Caco-2 (cell line): ENCODE data around the gene GLRA3. TPM values are rescaled to one million over a fixed set of nuclear protein-coding genes. Genes with fewer than 3 reads are reported as not detected.

ENCODE experiments used
- BruUV-seq: library from RNA; stranded (reverse); fragments of 400-500 nt; replicated peaks from 2 replicates; lab custom pipeline; 2021; lab: Mats Ljungman, UMichigan
- CTCF ChIA-PET: fragments of 300-600 bp; sonication (Branson Sonifier 250); formaldehyde crosslinking; loops from one replicate; lab custom pipeline; 2022; ENCODE audit warnings: antibody characterized with exemption; lab: Charles Lee
- POLR2A ChIA-PET: fragments of 300-600 bp; sonication (Branson Sonifier 250); formaldehyde crosslinking; loops from one replicate; lab custom pipeline; 2022; ENCODE audit warnings: antibody characterized with exemption; lab: Charles Lee
- DNase-seq, 2 experiments: peaks; one replicate each; pipeline versions ENCODE4 v3.0.0 to v3.0.0-alpha.2; 2020 to 2022
- H3K27me3 ChIP-seq: replicated peaks from 2 replicates; pipeline ENCODE4 v1.6.0; 2011; ENCODE audit warnings: low read length; ENCODE audit not compliant: control insufficient read depth, insufficient read depth
- H3K36me3 ChIP-seq: 2 replicates; pipeline ENCODE4 v1.5.1; 2011; ENCODE audit warnings: low read length; ENCODE audit not compliant: control insufficient read depth, insufficient read depth
- H3K4me1 ChIP-seq: fragments of 250-450 bp; sonication (Bioruptor Pico); 2 replicates; pipeline ENCODE4 v1.5.1; 2020; ENCODE audit warnings: mild to moderate bottlenecking
- H3K4me3 ChIP-seq: 2 replicates; pipeline ENCODE4 v1.5.1; 2011; ENCODE audit warnings: low read depth, mild to moderate bottlenecking, control low read depth, low read length
- H3K9me3 ChIP-seq: fragments of 250-450 bp; sonication (Bioruptor Pico); 2 replicates; pipeline ENCODE4 v1.5.1; 2020; ENCODE audit warnings: mild to moderate bottlenecking, moderate library complexity
- H3K27ac Mint-ChIP-seq: one replicate; pipeline ENCODE4 v1.8.0; 2022; ENCODE audit warnings: mixed read lengths; ENCODE audit not compliant: unreplicated experiment
- H3K27me3 Mint-ChIP-seq: one replicate; pipeline ENCODE4 v1.8.0; 2022; ENCODE audit warnings: mixed read lengths; ENCODE audit not compliant: insufficient read depth, unreplicated experiment
- H3K36me3 Mint-ChIP-seq: one replicate; pipeline ENCODE4 v1.8.0; 2022; ENCODE audit warnings: mild to moderate bottlenecking, mixed read lengths; ENCODE audit not compliant: insufficient read depth, unreplicated experiment
- H3K4me1 Mint-ChIP-seq: one replicate; pipeline ENCODE4 v1.8.0; 2022; ENCODE audit warnings: low read depth, mixed read lengths; ENCODE audit not compliant: unreplicated experiment
- H3K4me3 Mint-ChIP-seq: one replicate; pipeline ENCODE4 v1.8.0; 2022; ENCODE audit warnings: mild to moderate bottlenecking, moderate library complexity, mixed read lengths; ENCODE audit not compliant: unreplicated experiment
- H3K9me3 Mint-ChIP-seq: one replicate; pipeline ENCODE4 v1.8.0; 2022; ENCODE audit warnings: mixed read lengths; ENCODE audit not compliant: unreplicated experiment
- CTCF ChIP-seq, 2 experiments: fragments of 200-600 bp in 1 of 2; IDR thresholded peaks; 1 replicate in 1 of 2; 2 replicates in 1 of 2; pipeline versions ENCODE4 v1.5.1 to v1.8.0; 2011 to 2022; ENCODE audit warnings: antibody characterized with exemption in 1 of 2, control low read depth in 1 of 2, inconsistent platforms in 1 of 2, low read depth in 1 of 2, low read length in 1 of 2, mild to moderate bottlenecking in 1 of 2, moderate library complexity in 1 of 2; ENCODE audit not compliant: insufficient read depth in 1 of 2, severe bottlenecking in 1 of 2, unreplicated experiment in 1 of 2
- intact Hi-C: fragments of 100-400 bp; cut with micrococcal nuclease; formaldehyde crosslinking; loops from one replicate; pipeline ENCODE4 v1.10.0; 2022; ENCODE audit not compliant: unreplicated experiment
- total RNA-seq: library from RNA; stranded (reverse); gene quantifications from 2 replicates; pipeline ENCODE4 v1.2.3, GENCODE V29; 2022

Gene GLRA3
- total RNA-seq, 1 experiment from 2014 or later = not detected

DNA sequence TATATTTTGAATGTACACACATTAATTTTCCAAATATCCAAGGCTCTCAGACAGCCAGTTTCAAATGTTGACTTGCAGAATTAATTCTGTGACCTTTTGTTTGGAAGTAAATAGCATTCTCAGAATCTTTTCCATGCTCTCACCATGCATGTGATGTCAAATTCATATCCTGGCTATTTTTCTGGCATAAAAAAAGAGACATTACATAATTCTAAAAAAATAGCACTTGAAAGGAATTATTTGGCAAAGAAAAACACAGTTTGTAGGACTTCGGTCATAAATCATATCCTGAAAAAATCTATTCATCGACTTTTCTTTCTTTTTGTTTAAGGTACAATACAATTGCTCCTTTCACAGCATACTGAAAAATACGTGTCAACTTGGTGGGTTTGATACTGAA is 111.2 kb downstream of the GLRA3 start:
- Mint-ChIP-seq H3K27me3 (no peaks in the 10 kb centered on the region), H3K36me3 (no peaks in the 10 kb centered on the region), H3K9me3 (no peaks in the 10 kb centered on the region), H3K4me3 (no peak overlapping the region), H3K27ac (no peak overlapping the region), H3K4me1 (peaks cover 8% of the 10 kb centered on the region)
- POLR2A ChIA-PET = no interaction called here
- Histone ChIP-seq H3K4me3 (no peak overlapping the region), H3K27me3 (no peaks in the 10 kb centered on the region; the same call in 1 of the 2 replicates), H3K9me3 (no peaks in the 10 kb centered on the region), H3K36me3 (no peaks in the 10 kb centered on the region), H3K4me1 (0 out of 2 replicates have a peak, but pooled peaks cover 4% of the 10 kb centered on the region)
- intact Hi-C loops = no loop called here
- TF ChIP-seq CTCF (IDR thresholded peaks at IDR 0.05; ENCODE audit: insufficient read depth in 1 of 2, low read depth in 1 of 2, low read length in 1 of 2, severe bottlenecking in 1 of 2, unreplicated experiment in 1 of 2) = no peak
- CTCF ChIA-PET = no interaction called here
- no TSS peak for BruUV-seq
- DNase-seq = no peak

DNA sequence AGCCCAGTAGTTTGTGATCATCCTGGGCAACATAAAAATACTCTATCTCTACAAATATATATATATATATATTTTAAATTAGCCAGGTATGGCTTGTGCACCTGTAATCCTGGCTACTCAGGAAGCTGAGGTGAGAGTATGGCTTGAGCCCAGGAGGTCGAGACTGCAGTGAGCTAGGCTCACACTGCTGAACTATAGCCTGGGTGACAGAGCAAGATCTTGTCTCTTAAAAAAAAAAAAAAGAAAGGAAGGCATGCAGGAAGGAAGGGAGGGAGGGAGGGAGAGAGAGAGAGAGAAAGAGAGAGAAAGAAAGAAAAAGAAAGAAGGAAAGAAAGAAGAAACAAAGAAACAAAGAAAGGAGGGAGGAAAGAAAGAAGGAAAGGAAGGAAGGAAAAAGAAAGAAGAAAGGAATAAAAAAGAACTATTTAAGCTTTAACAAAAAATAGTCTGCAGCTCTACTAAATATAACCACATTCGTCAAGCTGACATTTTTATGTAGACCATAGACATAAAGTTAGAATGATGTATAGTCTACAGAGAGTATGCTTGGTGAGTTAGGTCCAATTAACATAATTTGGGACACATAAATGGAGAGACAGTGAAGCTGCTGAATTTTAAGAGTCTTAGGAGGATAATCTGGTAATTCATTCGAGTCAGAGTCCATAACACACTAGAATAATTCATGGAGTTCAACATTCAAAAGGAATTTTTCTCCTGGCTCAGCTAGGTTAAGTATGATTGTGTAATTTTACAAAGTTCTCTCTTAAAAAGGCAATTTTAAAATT is 111.9 kb downstream of the GLRA3 start:
- ChIA-PET CTCF (no interaction called here), POLR2A (interaction anchor here (0.6 kb wide), 1 partner anchor 327 kb away, joined by 3 read pairs; no protein-coding TSS in a partner anchor)
- Mint-ChIP-seq H3K27ac (no peak overlapping the region), H3K9me3 (no peaks in the 10 kb centered on the region), H3K4me3 (no peak overlapping the region), H3K36me3 (no peaks in the 10 kb centered on the region), H3K27me3 (no peaks in the 10 kb centered on the region), H3K4me1 (peaks cover 8% of the 10 kb centered on the region)
- 0 out of 2 replicates have a peak, but pooled peaks cover 4% of the 10 kb centered on the region for H3K4me1 ChIP-seq
- no peak overlapping the region for H3K4me3 ChIP-seq
- TF ChIP-seq CTCF (IDR thresholded peaks at IDR 0.05; ENCODE audit: insufficient read depth in 1 of 2, low read depth in 1 of 2, low read length in 1 of 2, severe bottlenecking in 1 of 2, unreplicated experiment in 1 of 2) = no peak
- BruUV-seq = no TSS peak
- no peaks in the 10 kb centered on the region for H3K9me3 ChIP-seq
- intact Hi-C loops = no loop called here
- no peak for DNase-seq
- H3K36me3 ChIP-seq = no peaks in the 10 kb centered on the region
- H3K27me3 ChIP-seq = no peaks in the 10 kb centered on the region; the same call in 1 of the 2 replicates

GRCh38 chr4:174714393-174715211 is 114.4 kb downstream of the GLRA3 start:
- Mint-ChIP-seq H3K4me3 (no peak overlapping the region), H3K4me1 (peaks cover 8% of the 10 kb centered on the region), H3K9me3 (no peaks in the 10 kb centered on the region), H3K27me3 (peaks cover 5% of the 10 kb centered on the region), H3K36me3 (no peaks in the 10 kb centered on the region), H3K27ac (no peak overlapping the region)
- DNase-seq = peak; percentile 50 to 65
- H3K4me3 ChIP-seq = no peak overlapping the region
- 0 out of 2 replicates have a peak, but pooled peaks cover 4% of the 10 kb centered on the region for H3K4me1 ChIP-seq
- no TSS peak for BruUV-seq
- H3K27me3 ChIP-seq = no peaks in the 10 kb centered on the region; the same call in 1 of the 2 replicates
- TF ChIP-seq CTCF (IDR thresholded peaks at IDR 0.05; ENCODE audit: insufficient read depth in 1 of 2, low read depth in 1 of 2, low read length in 1 of 2, severe bottlenecking in 1 of 2, unreplicated experiment in 1 of 2) = peak; percentile 66 to 85
- ChIA-PET POLR2A (no interaction called here), CTCF (no interaction called here)
- H3K36me3 ChIP-seq = no peaks in the 10 kb centered on the region
- intact Hi-C loops = loop anchor here (1.0 to 5.0 kb wide), 4 partner anchors 82 to 492 kb away; partner anchors contain the start of gene HPGD
- no peaks in the 10 kb centered on the region for H3K9me3 ChIP-seq
